HCT116 (cell line): ENCODE results near the gene ARHGAP10. TPM values are rescaled to one million over a fixed set of nuclear protein-coding genes. Genes with fewer than 3 reads are reported as not detected.

Experiments
- ATAC-seq: fragments of 200-7000 bp; cut with Tn5 transposase; 2 replicates; pipeline ENCODE4 v1.9.1; 2020; ENCODE audit warnings: mild to moderate bottlenecking, moderate library complexity
- BruUV-seq: library from RNA; stranded (reverse); fragments of 400-500 nt; replicated peaks from 2 replicates; lab custom pipeline; 2021; lab: Mats Ljungman, UMichigan
- CTCF ChIA-PET: fragments of 300-600 bp; sonication (Branson Sonifier 250); formaldehyde crosslinking; loops from one replicate; lab custom pipeline; 2021; ENCODE audit warnings: antibody characterized with exemption; lab: Charles Lee
- POLR2A ChIA-PET: fragments of 300-600, 350-600 bp; sonication (Branson Sonifier 250); formaldehyde crosslinking; loops from one replicate; lab custom pipeline; 2021; ENCODE audit warnings: antibody characterized with exemption; lab: Charles Lee
- RAD21 ChIA-PET, 2 experiments: fragments of 300-600 bp; sonication (Branson Sonifier 250); formaldehyde crosslinking; loops; one replicate each; lab custom pipeline; 2023; ENCODE audit warnings: low total read pairs in 2 of 2; ENCODE audit not compliant: uncharacterized antibody in 2 of 2, unreplicated experiment in 2 of 2, low non-redundant PET in 1 of 2; lab: Charles Lee
- DNase-seq: peaks from one replicate; pipeline ENCODE4 v3.0.0-alpha.2; 2010; ENCODE audit warnings: low read depth, low spot score
- H2AFZ ChIP-seq: fragments of 200-600 bp; shearing (Covaris generic), sonication (generic); 2 replicates; pipeline ENCODE4 v1.6.1; 2017; ENCODE audit warnings: low read depth, mixed run types, mixed read lengths, antibody characterized with exemption, low read length; ENCODE audit not compliant: poor library complexity, severe bottlenecking
- H3K27ac ChIP-seq: 2 replicates; pipeline ENCODE4 v1.5.1; 2012; ENCODE audit warnings: low read depth, low read length
- H3K27me3 ChIP-seq: fragments of 200-600 bp; sonication (generic); 2 replicates; pipeline ENCODE4 v1.6.1; 2016; ENCODE audit warnings: mixed run types, low read length, mixed read lengths; ENCODE audit not compliant: insufficient read depth
- H3K36me3 ChIP-seq, 2 experiments: fragments of 200-500 bp in 1 of 2; fragments of 200-600 bp in 1 of 2; sonication (Bioruptor generic) in 1 of 2; sonication (generic) in 1 of 2; 2 replicates each; pipeline versions ENCODE4 v1.5.1 to v1.6.1; 2014 to 2016; ENCODE audit warnings: low read length in 2 of 2, inconsistent platforms in 1 of 2, mixed read lengths in 1 of 2, mixed run types in 1 of 2; ENCODE audit not compliant: insufficient read depth in 2 of 2, control insufficient read depth in 1 of 2
- H3K4me1 ChIP-seq, 2 experiments: fragments of 200-600 bp in 1 of 2; sonication (generic) in 1 of 2; 2 replicates each; pipeline versions ENCODE4 v1.5.1 to v1.6.1; 2012 to 2017; ENCODE audit warnings: low read length in 2 of 2, inconsistent platforms in 1 of 2, mild to moderate bottlenecking in 1 of 2, mixed read lengths in 1 of 2, mixed run types in 1 of 2, moderate library complexity in 1 of 2; ENCODE audit not compliant: insufficient read depth in 2 of 2, control insufficient read depth in 1 of 2
- H3K4me2 ChIP-seq: fragments of 200-600 bp; sonication (generic); 2 replicates; pipeline ENCODE4 v1.6.1; 2017; ENCODE audit warnings: mixed run types, low read length, mixed read lengths
- H3K4me3 ChIP-seq, 2 experiments: fragments of 200-600 bp in 1 of 2; sonication (generic) in 1 of 2; replicated peaks in 1 of 2; 2 replicates each; pipeline ENCODE4 v1.5.1; 2011 to 2016; ENCODE audit warnings: low read length in 2 of 2, control low read depth in 1 of 2, low read depth in 1 of 2, mild to moderate bottlenecking in 1 of 2, mixed read lengths in 1 of 2, mixed run types in 1 of 2
- H3K79me2 ChIP-seq: fragments of 200-600 bp; sonication (generic); 2 replicates; pipeline ENCODE4 v1.6.1; 2017; ENCODE audit warnings: mild to moderate bottlenecking, mixed run types, low read length, moderate library complexity, mixed read lengths; ENCODE audit not compliant: insufficient read depth
- H3K9ac ChIP-seq: fragments of 200-600 bp; sonication (generic); 2 replicates; pipeline ENCODE4 v1.6.1; 2016; ENCODE audit warnings: low read length, mixed read lengths
- H3K9me2 ChIP-seq: fragments of 200-600 bp; sonication (generic), shearing (Covaris generic); 2 replicates; pipeline ENCODE4 v1.6.1; 2017; ENCODE audit warnings: mixed run types, mild to moderate bottlenecking, moderate library complexity; ENCODE audit not compliant: insufficient read depth
- H3K9me3 ChIP-seq, 2 experiments: fragments of 200-500 bp in 1 of 2; fragments of 200-600 bp in 1 of 2; sonication (Bioruptor generic) in 1 of 2; sonication (generic) in 1 of 2; 2 replicates each; pipeline ENCODE4 v1.6.1; 2014 to 2017; ENCODE audit warnings: low read length in 2 of 2, mixed read lengths in 2 of 2, inconsistent platforms in 1 of 2, low read depth in 1 of 2, mild to moderate bottlenecking in 1 of 2, mixed run types in 1 of 2, moderate library complexity in 1 of 2; ENCODE audit not compliant: control insufficient read depth in 1 of 2, insufficient read depth in 1 of 2
- H4K20me1 ChIP-seq: fragments of 200-600 bp; sonication (generic), shearing (Covaris generic); 2 replicates; pipeline ENCODE4 v1.6.1; 2017; ENCODE audit warnings: mixed run types, mild to moderate bottlenecking, moderate library complexity; ENCODE audit not compliant: insufficient read depth
- ATF3 ChIP-seq: IDR thresholded peaks from 2 replicates; pipeline ENCODE4 v1.6.1; 2012
- CTCF ChIP-seq, 3 experiments: fragments of 200-600 bp in 1 of 3; sonication (generic) in 1 of 3; IDR thresholded peaks in 2 of 3; conservative IDR thresholded peaks in 1 of 3; 2 replicates each; pipeline ENCODE4 v1.5.1; 2012 to 2017; ENCODE audit warnings: low read depth in 2 of 3, low read length in 2 of 3, antibody characterized with exemption in 1 of 3, borderline replicate concordance in 1 of 3, control low read depth in 1 of 3, mild to moderate bottlenecking in 1 of 3, mixed read lengths in 1 of 3, mixed run types in 1 of 3, moderate library complexity in 1 of 3; ENCODE audit not compliant: insufficient read depth in 1 of 3
- EGR1 ChIP-seq: IDR thresholded peaks from 2 replicates; pipeline ENCODE4 v1.6.1; 2012; ENCODE audit warnings: low read depth
- ELF1 ChIP-seq: IDR thresholded peaks from 2 replicates; pipeline ENCODE4 v1.6.1; 2012; ENCODE audit warnings: low read depth, borderline replicate concordance
- EZH2 ChIP-seq: fragments of 200-600 bp; sonication (generic); IDR thresholded peaks from 2 replicates; pipeline ENCODE4 v1.6.1; 2017; ENCODE audit warnings: antibody characterized with exemption, mixed run types
- FOSL1 ChIP-seq: IDR thresholded peaks from 2 replicates; pipeline ENCODE4 v1.6.1; 2012; ENCODE audit warnings: low read depth
- POLR2A ChIP-seq: IDR thresholded peaks from 2 replicates; pipeline ENCODE4 v1.7.0; 2011; ENCODE audit warnings: borderline replicate concordance; ENCODE audit not compliant: insufficient read depth, insufficient read length; ENCODE audit errors: extremely low read depth
- POLR2AphosphoS5 ChIP-seq: IDR thresholded peaks from 2 replicates; pipeline ENCODE4 v1.6.1; 2011; ENCODE audit warnings: mild to moderate bottlenecking, low read depth, low read length, moderate library complexity
- RAD21 ChIP-seq: IDR thresholded peaks from 2 replicates; pipeline ENCODE4 v1.6.1; 2012; ENCODE audit warnings: low read depth, mild to moderate bottlenecking
- REST ChIP-seq: IDR thresholded peaks from 2 replicates; pipeline ENCODE4 v1.6.1; 2012; ENCODE audit warnings: low read depth
- TCF7L2 ChIP-seq: IDR thresholded peaks from 2 replicates; pipeline ENCODE4 v1.7.0; 2011; ENCODE audit warnings: borderline replicate concordance, inconsistent platforms; ENCODE audit not compliant: insufficient read depth, insufficient read length; ENCODE audit errors: extremely low read depth
- ZNF274 ChIP-seq: fragments of 200-500 bp; sonication (Bioruptor generic); IDR thresholded peaks from 2 replicates; pipeline ENCODE4 v1.6.1; 2014; ENCODE audit warnings: mild to moderate bottlenecking, low read depth, low read length, inconsistent platforms
- intact Hi-C: fragments of 100-400 bp; cut with micrococcal nuclease; formaldehyde crosslinking; loops from 2 replicates; pipeline ENCODE4 v1.10.0; 2022
- total RNA-seq: library from RNA; stranded (reverse); gene quantifications from one replicate; pipeline ENCODE4 v1.2.1, GENCODE V29; 2021; ENCODE audit not compliant: unreplicated experiment
- TF ChIP-seq, protein P1 (sequence below): IDR thresholded peaks from 2 replicates; pipeline ENCODE4 v1.6.1; 2011; ENCODE audit warnings: mild to moderate bottlenecking, low read length, moderate library complexity; ENCODE audit not compliant: insufficient replicate concordance; ENCODE audit errors: extremely low read depth

The ARHGAP10 gene
- total RNA-seq, 1 experiment from 2014 or later: 24.7 TPM

DNA sequence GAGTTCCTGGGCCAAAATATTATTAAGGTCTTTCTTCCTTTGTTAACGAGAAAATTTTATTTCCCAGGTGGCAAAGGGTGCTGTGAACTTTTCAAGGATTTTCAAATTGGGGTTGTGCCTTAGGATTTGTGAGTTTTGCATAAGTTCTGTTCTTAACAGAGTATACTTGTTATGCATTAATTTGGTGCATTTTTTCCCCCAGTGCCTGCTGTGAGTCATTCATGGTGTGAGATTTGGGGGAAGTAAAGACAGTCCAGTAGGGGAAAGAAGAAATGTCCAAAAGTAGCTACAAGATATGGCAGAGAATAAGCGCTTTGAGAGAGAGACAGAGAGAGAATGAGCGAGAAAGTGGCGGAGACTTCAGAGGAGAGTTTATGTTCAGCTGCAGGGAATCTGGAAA is 239.2 kb downstream of the ARHGAP10 start:
- no peak overlapping the region for H3K4me3 ChIP-seq
- RAD21 ChIA-PET: no interaction called here
- H3K4me1 ChIP-seq: no peaks in the 10 kb centered on the region
- H3K4me2 ChIP-seq: no peak overlapping the region
- DNase-seq (no peak), ATAC-seq (no peak)
- TF ChIP-seq FOSL1 (no peak), CTCF (IDR thresholded peaks at IDR 0.05 in 2 of 3, conservative IDR thresholded peaks at IDR 0.05 in 1 of 3; ENCODE audit: borderline replicate concordance in 1 of 3, insufficient read depth in 1 of 3, low read depth in 2 of 3, low read length in 2 of 3) (no peak), EZH2 (no peak), ELF1 (no peak), ZNF274 (no peak)
- no peaks in the 10 kb centered on the region for H3K27me3 ChIP-seq
- intact Hi-C loops: no loop called here
- H3K9ac ChIP-seq: no peak overlapping the region
- BruUV-seq: no TSS peak
- H3K36me3 ChIP-seq: no peaks in the 10 kb centered on the region
- no peak overlapping the region for H3K27ac ChIP-seq
- POLR2A ChIA-PET: no interaction called here
- H3K9me3 ChIP-seq: no peaks in the 10 kb centered on the region
- no peaks in the 10 kb centered on the region for H4K20me1 ChIP-seq
- no peaks in the 10 kb centered on the region for H3K79me2 ChIP-seq
- no peaks in the 10 kb centered on the region for H3K9me2 ChIP-seq
- no peak overlapping the region for H2AFZ ChIP-seq
- CTCF ChIA-PET: no interaction called here

GRCh38 chr4:147975325-147975724 is 243.4 kb downstream of the ARHGAP10 start:
- H3K4me3 ChIP-seq: no peak overlapping the region
- no peak overlapping the region for H3K9ac ChIP-seq
- no peak for ATAC-seq
- peaks cover 4% of the 10 kb centered on the region for H3K79me2 ChIP-seq
- H3K4me2 ChIP-seq: no peak overlapping the region
- intact Hi-C loops: no loop called here
- no peaks in the 10 kb centered on the region for H3K4me1 ChIP-seq
- ChIA-PET RAD21 (no interaction called here), CTCF (no interaction called here), POLR2A (no interaction called here)
- H3K27me3 ChIP-seq: no peaks in the 10 kb centered on the region
- no peaks in the 10 kb centered on the region for H3K9me3 ChIP-seq
- DNase-seq: no peak
- no peak overlapping the region for H3K27ac ChIP-seq
- BruUV-seq: no TSS peak
- no peaks in the 10 kb centered on the region for H3K9me2 ChIP-seq
- no peaks in the 10 kb centered on the region for H3K36me3 ChIP-seq
- no peak overlapping the region for H2AFZ ChIP-seq
- no peaks in the 10 kb centered on the region for H4K20me1 ChIP-seq
- TF ChIP-seq EZH2: no peak
- TF ChIP-seq POLR2AphosphoS5: no peak
- TF ChIP-seq REST: no peak
- TF ChIP-seq RAD21: no peak
- no peak for TF ChIP-seq TCF7L2
- TF ChIP-seq, protein P1, sequence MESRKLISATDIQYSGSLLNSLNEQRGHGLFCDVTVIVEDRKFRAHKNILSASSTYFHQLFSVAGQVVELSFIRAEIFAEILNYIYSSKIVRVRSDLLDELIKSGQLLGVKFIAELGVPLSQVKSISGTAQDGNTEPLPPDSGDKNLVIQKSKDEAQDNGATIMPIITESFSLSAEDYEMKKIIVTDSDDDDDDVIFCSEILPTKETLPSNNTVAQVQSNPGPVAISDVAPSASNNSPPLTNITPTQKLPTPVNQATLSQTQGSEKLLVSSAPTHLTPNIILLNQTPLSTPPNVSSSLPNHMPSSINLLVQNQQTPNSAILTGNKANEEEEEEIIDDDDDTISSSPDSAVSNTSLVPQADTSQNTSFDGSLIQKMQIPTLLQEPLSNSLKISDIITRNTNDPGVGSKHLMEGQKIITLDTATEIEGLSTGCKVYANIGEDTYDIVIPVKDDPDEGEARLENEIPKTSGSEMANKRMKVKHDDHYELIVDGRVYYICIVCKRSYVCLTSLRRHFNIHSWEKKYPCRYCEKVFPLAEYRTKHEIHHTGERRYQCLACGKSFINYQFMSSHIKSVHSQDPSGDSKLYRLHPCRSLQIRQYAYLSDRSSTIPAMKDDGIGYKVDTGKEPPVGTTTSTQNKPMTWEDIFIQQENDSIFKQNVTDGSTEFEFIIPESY: no peak
- no peak for TF ChIP-seq POLR2A
- no peak for TF ChIP-seq ATF3
- TF ChIP-seq EGR1: no peak
